ENCODE results near the gene FNIP2.

GRCh38 chr4:158912390-158912789 lies 143.6 kb downstream of the FNIP2 start:
- TF ChIP-seq, protein P1, sequence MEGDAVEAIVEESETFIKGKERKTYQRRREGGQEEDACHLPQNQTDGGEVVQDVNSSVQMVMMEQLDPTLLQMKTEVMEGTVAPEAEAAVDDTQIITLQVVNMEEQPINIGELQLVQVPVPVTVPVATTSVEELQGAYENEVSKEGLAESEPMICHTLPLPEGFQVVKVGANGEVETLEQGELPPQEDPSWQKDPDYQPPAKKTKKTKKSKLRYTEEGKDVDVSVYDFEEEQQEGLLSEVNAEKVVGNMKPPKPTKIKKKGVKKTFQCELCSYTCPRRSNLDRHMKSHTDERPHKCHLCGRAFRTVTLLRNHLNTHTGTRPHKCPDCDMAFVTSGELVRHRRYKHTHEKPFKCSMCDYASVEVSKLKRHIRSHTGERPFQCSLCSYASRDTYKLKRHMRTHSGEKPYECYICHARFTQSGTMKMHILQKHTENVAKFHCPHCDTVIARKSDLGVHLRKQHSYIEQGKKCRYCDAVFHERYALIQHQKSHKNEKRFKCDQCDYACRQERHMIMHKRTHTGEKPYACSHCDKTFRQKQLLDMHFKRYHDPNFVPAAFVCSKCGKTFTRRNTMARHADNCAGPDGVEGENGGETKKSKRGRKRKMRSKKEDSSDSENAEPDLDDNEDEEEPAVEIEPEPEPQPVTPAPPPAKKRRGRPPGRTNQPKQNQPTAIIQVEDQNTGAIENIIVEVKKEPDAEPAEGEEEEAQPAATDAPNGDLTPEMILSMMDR (conservative IDR thresholded peaks at IDR 0.05; ENCODE audit: low read length): no peak
- TF ChIP-seq EZH2phosphoT487 (IDR thresholded peaks at IDR 0.05; ENCODE audit: borderline replicate concordance, low read depth, low read length): no peak

Data from OCI-LY7 (cell line).